HG02870 (cell line): ENCODE results near the gene TTK.
A peak's percentile ranks its signal among the peaks of the same experiment; 100 is the strongest.
"Not testable (repeated sequence)": the region's sequence is repeated elsewhere in the genome, so short reads cannot be mapped to it uniquely, and the experiment has no call there.

ENCODE experiments used
- ATAC-seq: cut with Tn5 transposase; IDR thresholded peaks from one replicate; pipeline ENCODE4 v1.9.1; 2021; ENCODE audit warnings: mild to moderate bottlenecking, moderate library complexity; ENCODE audit not compliant: unreplicated experiment

The TTK gene

DNA sequence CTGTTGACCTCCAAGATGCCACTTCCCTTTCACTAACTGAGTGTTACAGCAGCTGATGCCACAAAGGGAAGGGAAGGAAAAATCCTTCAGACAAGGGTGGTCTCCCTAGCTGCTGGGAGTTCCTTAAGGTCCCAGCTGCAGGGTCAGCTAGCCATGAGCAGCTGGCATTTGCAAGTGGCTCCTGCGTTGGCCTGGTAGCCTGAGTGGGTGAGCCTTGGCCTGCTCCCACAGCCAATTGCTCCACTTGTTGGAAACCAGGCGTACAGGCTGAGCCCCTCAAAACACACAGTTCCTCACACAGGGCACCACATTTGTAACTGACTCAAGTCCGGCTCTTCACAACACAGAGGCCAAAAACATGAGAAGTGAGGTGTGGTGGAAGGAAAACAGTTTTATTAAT, 16.7 kb downstream of the TTK start:
- no peak for ATAC-seq

DNA sequence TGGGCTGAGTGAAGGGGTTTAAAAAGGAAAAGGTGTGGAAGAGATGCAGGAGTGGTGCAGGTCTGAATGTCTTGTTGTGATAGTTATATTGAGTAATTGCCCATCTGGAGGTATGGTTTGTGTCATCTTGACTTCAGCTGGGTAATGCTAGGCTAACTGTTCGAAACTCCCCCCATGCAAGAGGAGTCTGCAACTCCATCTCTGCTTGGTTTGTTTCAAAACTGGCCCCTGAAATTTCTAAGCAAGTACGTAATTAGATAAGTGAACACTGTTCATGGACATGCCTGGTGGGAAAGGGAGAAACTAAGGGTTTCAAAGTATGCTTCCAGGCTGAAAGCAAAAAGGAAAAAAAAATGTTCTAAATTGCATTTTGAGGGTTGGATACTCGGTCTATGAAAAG, 17.1 kb downstream of the TTK start:
- ATAC-seq: no peak

DNA sequence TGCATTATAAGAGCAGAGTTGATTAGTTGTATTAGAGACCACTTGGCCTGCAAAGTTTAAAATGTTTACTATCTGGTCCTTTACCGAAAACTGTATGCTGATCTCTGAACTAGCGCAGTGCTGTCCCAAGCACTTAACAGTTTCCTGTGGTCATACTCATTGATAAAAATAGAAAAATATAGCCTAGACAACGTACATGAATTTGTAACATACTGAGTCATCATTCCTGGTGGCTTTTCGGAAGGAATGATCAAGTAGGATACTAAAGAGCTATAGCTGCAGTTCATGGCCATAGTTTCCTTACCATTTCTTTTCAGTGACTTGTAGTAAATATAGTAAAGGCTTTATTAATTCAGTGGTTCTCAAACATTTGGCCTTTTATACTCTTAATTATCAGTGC, 18.4 kb downstream of the TTK start:
- no peak for ATAC-seq

DNA sequence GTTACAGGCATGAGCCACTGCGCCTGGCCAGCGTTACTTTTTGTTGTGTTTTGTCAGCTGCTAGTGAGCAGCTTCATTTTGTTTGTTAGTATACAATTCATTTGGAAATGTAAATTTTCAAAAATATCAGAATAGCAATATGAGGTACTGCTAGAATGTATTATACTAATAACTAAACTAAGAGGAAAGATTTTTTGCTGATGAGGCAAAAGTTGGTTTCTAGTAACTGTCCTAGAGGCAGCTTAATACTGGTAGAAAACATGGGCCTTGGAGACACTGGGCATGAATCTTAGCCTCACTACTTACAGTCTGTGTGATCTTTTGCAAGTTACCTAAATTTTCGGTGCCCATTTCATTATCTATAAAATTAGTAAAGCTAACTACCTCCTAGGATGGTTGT, 24.1 kb downstream of the TTK start:
- no peak for ATAC-seq

DNA sequence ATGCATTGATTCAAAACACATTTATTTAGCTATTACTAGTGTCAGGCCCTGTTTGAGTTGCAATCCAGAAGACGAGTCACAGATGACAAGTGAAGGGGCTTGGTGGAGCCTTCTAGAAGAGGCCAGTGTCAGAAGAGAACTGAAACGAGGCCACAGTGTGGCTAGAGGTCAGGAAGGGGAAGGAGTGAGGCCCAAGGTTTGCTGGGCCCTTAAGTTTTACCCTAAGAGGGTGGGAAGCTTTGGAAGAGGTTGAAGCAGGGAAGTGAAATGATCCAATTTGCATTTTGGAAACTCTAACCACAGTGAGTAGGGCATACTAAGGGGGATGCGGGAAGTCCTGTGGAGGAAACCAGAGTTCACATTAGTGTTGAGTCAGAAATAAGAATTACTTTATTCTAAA, 25.0 kb downstream of the TTK start:
- peak; percentile 97 for ATAC-seq

DNA sequence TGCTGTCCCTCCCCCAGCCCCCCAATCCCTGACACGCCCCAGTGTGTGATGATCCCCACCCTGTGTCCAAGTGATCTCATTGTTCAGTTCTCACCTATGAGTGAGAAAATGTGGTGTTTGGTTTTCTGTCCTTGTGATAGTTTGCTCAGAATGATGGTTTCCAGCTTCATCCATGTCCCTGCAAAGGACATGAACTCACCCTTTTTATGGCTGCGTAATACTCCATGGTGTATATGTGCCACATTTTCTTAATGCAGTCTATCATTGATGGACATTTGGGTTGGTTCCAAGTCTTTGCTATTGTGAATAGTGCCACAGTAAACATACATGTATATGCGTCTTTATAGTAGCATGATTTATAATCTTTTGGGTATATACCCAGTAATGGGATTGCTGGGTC, 43.8 kb downstream of the TTK start:
- ATAC-seq: not testable (repeated sequence)

DNA sequence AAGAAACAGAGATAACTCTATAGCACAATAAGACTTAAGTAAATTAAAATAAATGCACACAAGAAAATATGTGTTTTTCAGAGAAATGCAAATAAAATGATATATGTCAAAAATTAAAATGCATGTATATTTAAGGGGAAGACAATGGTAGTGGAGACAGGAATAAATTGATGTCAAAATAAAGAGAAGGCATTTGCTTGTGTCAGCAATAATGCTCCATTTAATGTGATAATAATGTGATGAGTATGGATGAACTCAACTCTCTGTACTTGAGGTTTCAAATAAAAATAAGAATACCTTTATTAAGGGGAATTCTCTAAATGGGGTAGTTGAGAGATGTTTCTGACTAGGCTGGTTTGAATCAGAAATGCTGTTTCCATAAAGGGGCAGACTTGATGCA, 56.3 kb downstream of the TTK start:
- ATAC-seq: no peak

DNA sequence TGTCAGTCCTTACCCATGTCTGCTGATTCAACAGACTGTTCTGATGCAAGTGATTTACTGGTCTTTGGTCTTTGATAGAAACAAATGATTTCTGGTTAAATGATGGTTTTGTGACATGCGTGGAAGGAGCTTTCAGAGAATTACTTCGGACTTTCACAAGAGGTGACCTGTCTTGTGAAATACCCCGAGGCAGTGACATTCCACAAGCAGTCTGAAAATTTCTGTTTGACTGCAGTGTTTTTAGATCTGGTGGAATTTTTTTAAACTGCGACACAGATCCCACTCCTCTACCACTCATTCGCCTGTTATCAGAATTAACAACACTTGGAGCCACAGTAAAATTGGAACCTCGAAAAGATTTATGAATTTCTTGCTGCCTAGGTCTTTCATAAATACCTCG, 63.7 kb downstream of the TTK start:
- not testable (repeated sequence) for ATAC-seq

DNA sequence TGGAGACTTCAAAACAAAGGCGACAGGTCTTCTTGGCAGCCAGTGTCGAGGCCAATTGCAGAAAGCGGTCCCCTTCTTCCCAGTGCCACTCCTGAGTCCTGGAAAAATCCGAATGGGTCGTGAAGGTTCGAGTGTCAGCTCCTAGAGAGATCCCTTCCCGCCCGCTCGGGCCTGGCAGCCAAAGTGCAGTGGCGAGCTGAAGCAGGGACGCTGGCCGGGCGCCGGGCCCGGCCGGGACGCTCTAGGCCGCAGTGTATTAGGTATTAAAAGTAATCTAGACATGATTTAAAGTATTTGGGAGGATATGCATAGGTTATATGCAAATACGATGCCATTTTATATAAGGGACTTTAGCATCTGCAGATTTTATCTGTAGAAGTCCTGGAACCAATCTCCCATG, 66.0 kb downstream of the TTK start:
- not testable (repeated sequence) for ATAC-seq

DNA sequence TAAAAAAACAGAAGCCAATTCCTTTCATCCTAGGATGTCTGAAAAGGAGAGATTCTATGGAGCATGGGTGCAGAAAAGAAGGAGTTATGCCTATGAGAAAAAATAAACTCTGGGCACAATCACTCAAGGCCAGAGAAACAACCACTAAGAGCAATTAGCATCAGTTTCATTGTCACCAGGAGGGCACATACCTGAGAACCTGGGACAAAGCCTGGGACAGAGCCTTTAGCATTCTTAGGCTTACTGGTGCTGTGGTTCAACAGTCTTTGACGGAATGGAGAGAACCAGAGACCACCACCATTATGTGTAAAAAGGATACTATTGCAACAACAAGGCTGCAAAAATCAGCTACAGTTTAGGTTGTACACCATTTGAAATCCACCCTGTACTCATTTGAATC, 72.6 kb downstream of the TTK start:
- ATAC-seq: no peak

DNA sequence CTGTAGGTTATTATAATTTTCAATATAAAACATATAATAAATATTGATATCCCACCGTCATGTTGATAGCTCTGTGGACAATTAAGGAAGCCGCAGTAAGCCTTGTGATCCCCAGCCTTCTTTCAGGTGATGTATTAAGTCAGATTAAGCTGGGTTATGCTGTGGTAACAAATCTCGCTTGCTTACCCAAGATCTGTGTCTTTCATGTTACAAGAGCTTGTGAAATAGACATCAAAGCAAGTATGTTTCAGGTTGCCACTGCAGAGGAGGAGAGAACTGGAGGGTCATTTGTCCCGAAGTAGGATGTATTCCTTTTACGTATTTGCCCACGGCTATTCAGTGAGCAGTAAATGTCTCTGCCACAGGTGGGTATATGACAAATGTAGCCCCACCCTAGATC, 84.2 kb downstream of the TTK start:
- ATAC-seq: no peak

DNA sequence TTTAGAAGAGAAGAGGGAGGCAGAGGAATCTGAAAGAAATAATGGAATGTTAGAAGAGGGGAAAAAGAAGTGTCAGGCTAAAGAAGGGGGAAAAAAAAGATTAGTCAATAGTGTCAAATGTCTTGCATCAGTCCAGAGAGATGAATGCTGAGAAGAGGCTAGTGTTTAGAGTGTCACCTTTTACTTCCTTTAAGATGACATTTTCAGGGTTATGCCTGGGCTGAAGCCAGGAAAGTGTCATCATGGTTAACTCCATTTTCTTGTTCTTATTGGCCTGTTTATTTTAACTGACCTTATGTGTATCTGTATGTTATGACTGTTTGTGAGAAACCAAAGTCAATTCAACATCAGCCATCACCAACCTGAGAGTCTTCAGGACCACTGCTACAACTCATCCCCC, 87.1 kb downstream of the TTK start:
- ATAC-seq: no peak
